NT2/D1 (cell line): ENCODE measurements around the gene CD8A.
"Not testable (repeated sequence)": the region's sequence is repeated elsewhere in the genome, so short reads cannot be mapped to it uniquely, and the experiment has no call there.

Experiments used
- SUZ12 ChIP-seq: IDR thresholded peaks from 2 replicates; pipeline ENCODE4 v1.6.1; 2011; ENCODE audit not compliant: insufficient read length, insufficient read depth; ENCODE audit errors: extremely low read depth
- YY1 ChIP-seq: IDR thresholded peaks from 2 replicates; pipeline ENCODE4 v1.6.1; 2011; ENCODE audit not compliant: insufficient read length, insufficient read depth
- ZNF274 ChIP-seq: IDR thresholded peaks from 2 replicates; pipeline ENCODE4 v1.6.1; 2011; ENCODE audit warnings: mild to moderate bottlenecking, low read depth, low read length

- TF ChIP-seq YY1, SUZ12, ZNF274: not testable (repeated sequence)
These were observed 47.0 kb upstream of the CD8A start for GRCh38 chr2:86837714-86838113.
